OCI-LY7 (cell line): ENCODE results near the gene STK11IP. TPM values are rescaled to one million over a fixed set of nuclear protein-coding genes. Genes with fewer than 3 reads are reported as not detected.

Experiments
- BruUV-seq: library from RNA; stranded (reverse); fragments of 400-500 nt; replicated peaks from 2 replicates; lab custom pipeline; 2021; lab: Mats Ljungman, UMichigan
- CTCF ChIA-PET: fragments of 300-600 bp; sonication (Branson Sonifier 250); formaldehyde crosslinking; loops from one replicate; lab custom pipeline; 2022; ENCODE audit warnings: antibody characterized with exemption; ENCODE audit not compliant: unreplicated experiment; lab: Charles Lee
- POLR2A ChIA-PET: fragments of 300-600 bp; sonication (Branson Sonifier 250); formaldehyde crosslinking; loops from one replicate; lab custom pipeline; 2022; ENCODE audit warnings: antibody characterized with exemption; lab: Charles Lee
- DNase-seq: peaks from one replicate; pipeline ENCODE4 v3.0.0-alpha.2; 2015; ENCODE audit warnings: low spot score
- H2AFZ ChIP-seq: fragments of 200-600 bp; sonication (generic), shearing (Covaris generic); 2 replicates; pipeline ENCODE4 v1.6.1; 2014; ENCODE audit warnings: mild to moderate bottlenecking, antibody characterized with exemption, low read length, moderate library complexity
- H3K27ac ChIP-seq: fragments of 200-600 bp; sonication (generic); 2 replicates; pipeline ENCODE4 v1.5.1; 2014; ENCODE audit warnings: mixed run types, low read depth, mild to moderate bottlenecking, moderate library complexity, low read length, inconsistent platforms; ENCODE audit not compliant: poor library complexity, severe bottlenecking
- H3K36me3 ChIP-seq: fragments of 200-600 bp; sonication (generic); 2 replicates; pipeline ENCODE4 v1.6.1; 2014; ENCODE audit warnings: mild to moderate bottlenecking, antibody characterized with exemption, low read length, moderate library complexity, mixed read lengths; ENCODE audit not compliant: insufficient read depth
- H3K4me1 ChIP-seq: fragments of 200-600 bp; sonication (generic); 2 replicates; pipeline ENCODE4 v1.5.1; 2014; ENCODE audit warnings: mild to moderate bottlenecking, low read length; ENCODE audit not compliant: insufficient read depth, poor library complexity, severe bottlenecking
- H3K4me2 ChIP-seq: fragments of 200-600 bp; sonication (generic); 2 replicates; pipeline ENCODE4 v1.6.1; 2014; ENCODE audit warnings: mild to moderate bottlenecking, low read length
- H3K4me3 ChIP-seq: fragments of 200-600 bp; sonication (generic); 2 replicates; pipeline ENCODE4 v1.5.1; 2014; ENCODE audit warnings: mild to moderate bottlenecking, low read depth, low read length; ENCODE audit not compliant: poor library complexity, severe bottlenecking
- H3K79me2 ChIP-seq: fragments of 200-600 bp; sonication (generic); 2 replicates; pipeline ENCODE4 v1.6.1; 2016; ENCODE audit warnings: low read depth, mild to moderate bottlenecking, low read length, moderate library complexity, mixed read lengths; ENCODE audit not compliant: insufficient read depth
- H3K9me2 ChIP-seq: fragments of 200-600 bp; sonication (generic); 2 replicates; pipeline ENCODE4 v1.6.1; 2016; ENCODE audit warnings: mild to moderate bottlenecking, low read length, mixed read lengths; ENCODE audit not compliant: insufficient read depth
- H3K9me3 ChIP-seq: fragments of 200-600 bp; sonication (generic); 2 replicates; pipeline ENCODE4 v1.6.1; 2014; ENCODE audit warnings: mild to moderate bottlenecking, mixed run types, low read length, mixed read lengths
- H4K20me1 ChIP-seq: fragments of 200-600 bp; sonication (generic); 2 replicates; pipeline ENCODE4 v1.6.1; 2014; ENCODE audit warnings: mild to moderate bottlenecking, antibody characterized with exemption, low read length, moderate library complexity, mixed read lengths; ENCODE audit not compliant: insufficient read depth
- EZH2phosphoT487 ChIP-seq: fragments of 200-600 bp; sonication (generic); IDR thresholded peaks from 2 replicates; pipeline ENCODE4 v1.6.1; 2018; ENCODE audit warnings: low read depth, borderline replicate concordance, mild to moderate bottlenecking, mixed run types, antibody characterized with exemption, low read length, moderate library complexity, mixed read lengths
- intact Hi-C: fragments of 100-400 bp; cut with micrococcal nuclease; formaldehyde crosslinking; loops from one replicate; pipeline ENCODE4 v1.10.0; 2022; ENCODE audit not compliant: unreplicated experiment
- total RNA-seq, 2 experiments: library from RNA; depleted of rRNA in 1 of 2; stranded (reverse); fragments of >200 nt in 1 of 2; shearing (Covaris generic) in 1 of 2; gene quantifications; 2 replicates each; pipeline ENCODE4 v1.2.3, GENCODE V29; 2014 to 2022
- TF ChIP-seq, protein P1 (sequence below): fragments of 200-600 bp; sonication (generic); conservative IDR thresholded peaks from 2 replicates; pipeline ENCODE4 v1.5.1; 2014; ENCODE audit warnings: mild to moderate bottlenecking, antibody characterized with exemption, low read length, moderate library complexity, mixed read lengths

The STK11IP gene
- total RNA-seq, 2 experiments from 2014 or later = 26.5 to 37.6 TPM

- Histone ChIP-seq H2AFZ (no peak overlapping the region), H3K27ac (no peak overlapping the region), H3K4me3 (no peak overlapping the region), H3K4me1 (peaks cover 6% of the 10 kb centered on the region), H3K36me3 (peaks cover 17% of the 10 kb centered on the region; the same call in 1 of the 2 replicates), H4K20me1 (no peaks in the 10 kb centered on the region), H3K79me2 (no peaks in the 10 kb centered on the region), H3K9me2 (no peaks in the 10 kb centered on the region), H3K9me3 (no peaks in the 10 kb centered on the region), H3K4me2 (no peak overlapping the region)
- POLR2A ChIA-PET = no interaction called here
- intact Hi-C loops = no loop called here
- CTCF ChIA-PET = no interaction called here
- BruUV-seq = no TSS peak
- TF ChIP-seq, protein P1, sequence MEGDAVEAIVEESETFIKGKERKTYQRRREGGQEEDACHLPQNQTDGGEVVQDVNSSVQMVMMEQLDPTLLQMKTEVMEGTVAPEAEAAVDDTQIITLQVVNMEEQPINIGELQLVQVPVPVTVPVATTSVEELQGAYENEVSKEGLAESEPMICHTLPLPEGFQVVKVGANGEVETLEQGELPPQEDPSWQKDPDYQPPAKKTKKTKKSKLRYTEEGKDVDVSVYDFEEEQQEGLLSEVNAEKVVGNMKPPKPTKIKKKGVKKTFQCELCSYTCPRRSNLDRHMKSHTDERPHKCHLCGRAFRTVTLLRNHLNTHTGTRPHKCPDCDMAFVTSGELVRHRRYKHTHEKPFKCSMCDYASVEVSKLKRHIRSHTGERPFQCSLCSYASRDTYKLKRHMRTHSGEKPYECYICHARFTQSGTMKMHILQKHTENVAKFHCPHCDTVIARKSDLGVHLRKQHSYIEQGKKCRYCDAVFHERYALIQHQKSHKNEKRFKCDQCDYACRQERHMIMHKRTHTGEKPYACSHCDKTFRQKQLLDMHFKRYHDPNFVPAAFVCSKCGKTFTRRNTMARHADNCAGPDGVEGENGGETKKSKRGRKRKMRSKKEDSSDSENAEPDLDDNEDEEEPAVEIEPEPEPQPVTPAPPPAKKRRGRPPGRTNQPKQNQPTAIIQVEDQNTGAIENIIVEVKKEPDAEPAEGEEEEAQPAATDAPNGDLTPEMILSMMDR = no peak
- no peak for DNase-seq
Measured at GRCh38 chr2:219615894-219616293, 18.2 kb downstream of the STK11IP start.

- BruUV-seq = no TSS peak
- Histone ChIP-seq H3K4me2 (no peak overlapping the region), H3K4me1 (peaks cover 6% of the 10 kb centered on the region), H3K9me3 (no peaks in the 10 kb centered on the region), H3K36me3 (peaks cover 13% of the 10 kb centered on the region; the same call in 1 of the 2 replicates), H3K79me2 (no peaks in the 10 kb centered on the region), H2AFZ (no peak overlapping the region), H3K4me3 (no peak overlapping the region), H3K27ac (no peak overlapping the region), H4K20me1 (no peaks in the 10 kb centered on the region), H3K9me2 (no peaks in the 10 kb centered on the region)
- CTCF ChIA-PET = no interaction called here
- intact Hi-C loops = no loop called here
- no peak for TF ChIP-seq EZH2phosphoT487
- TF ChIP-seq, protein P1 = no peak
- POLR2A ChIA-PET = no interaction called here
- DNase-seq = no peak
Measured at GRCh38 chr2:219616550-219616949, 18.9 kb downstream of the STK11IP start.

DNA sequence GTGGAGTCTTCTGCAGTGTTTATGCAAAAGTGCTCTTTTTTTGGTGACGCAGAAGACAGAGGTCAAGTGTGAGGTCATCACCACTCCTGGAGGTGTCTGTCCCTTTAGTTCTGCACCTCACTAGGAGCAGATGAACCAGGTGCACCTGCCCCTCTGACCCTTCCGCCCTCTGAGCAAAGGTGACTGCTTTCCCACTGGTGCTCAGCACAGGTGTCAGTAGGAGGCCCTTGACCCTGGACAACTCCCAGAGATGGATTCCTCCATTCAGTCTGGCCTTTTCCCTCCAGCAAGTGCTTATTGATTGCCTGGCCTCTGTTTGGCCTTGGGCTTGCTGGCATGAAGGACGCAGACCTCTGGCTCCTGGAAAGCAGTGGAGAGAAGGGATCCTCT lies 21.1 kb downstream of the STK11IP start:
- ChIA-PET CTCF (no interaction called here), POLR2A (interaction anchor here (0.6 kb wide), 1 partner anchor 27 kb away, joined by 5 read pairs; no protein-coding TSS in a partner anchor)
- DNase-seq = no peak
- no peak overlapping the region for H3K4me2 ChIP-seq
- H3K9me2 ChIP-seq = no peaks in the 10 kb centered on the region
- no TSS peak for BruUV-seq
- H3K36me3 ChIP-seq = peaks cover 13% of the 10 kb centered on the region; the same call in 1 of the 2 replicates
- no peak overlapping the region for H3K27ac ChIP-seq
- no peak overlapping the region for H2AFZ ChIP-seq
- H3K9me3 ChIP-seq = no peaks in the 10 kb centered on the region
- intact Hi-C loops = no loop called here
- TF ChIP-seq EZH2phosphoT487 = no peak
- TF ChIP-seq, protein P1 = no peak
- no peaks in the 10 kb centered on the region for H4K20me1 ChIP-seq
- H3K79me2 ChIP-seq = no peaks in the 10 kb centered on the region
- H3K4me3 ChIP-seq = no peak overlapping the region
- no peaks in the 10 kb centered on the region for H3K4me1 ChIP-seq
